ENCODE measurements around the gene ZNF106.

- TF ChIP-seq YY1 (IDR thresholded peaks at IDR 0.05; ENCODE audit: insufficient read depth, insufficient read length) (no peak), ZNF274 (IDR thresholded peaks at IDR 0.05; ENCODE audit: low read depth, low read length) (no peak), SUZ12 (IDR thresholded peaks at IDR 0.05; ENCODE audit: extremely low read depth, insufficient read depth, insufficient read length) (no peak)
Measured at GRCh38 chr15:42449770-42450424, 41.0 kb downstream of the ZNF106 start.

Data from NT2/D1 (cell line).